ENCODE data around the gene TANC1.
A peak's percentile ranks its signal among the peaks of the same experiment; 100 is the strongest.

Gene TANC1

DNA sequence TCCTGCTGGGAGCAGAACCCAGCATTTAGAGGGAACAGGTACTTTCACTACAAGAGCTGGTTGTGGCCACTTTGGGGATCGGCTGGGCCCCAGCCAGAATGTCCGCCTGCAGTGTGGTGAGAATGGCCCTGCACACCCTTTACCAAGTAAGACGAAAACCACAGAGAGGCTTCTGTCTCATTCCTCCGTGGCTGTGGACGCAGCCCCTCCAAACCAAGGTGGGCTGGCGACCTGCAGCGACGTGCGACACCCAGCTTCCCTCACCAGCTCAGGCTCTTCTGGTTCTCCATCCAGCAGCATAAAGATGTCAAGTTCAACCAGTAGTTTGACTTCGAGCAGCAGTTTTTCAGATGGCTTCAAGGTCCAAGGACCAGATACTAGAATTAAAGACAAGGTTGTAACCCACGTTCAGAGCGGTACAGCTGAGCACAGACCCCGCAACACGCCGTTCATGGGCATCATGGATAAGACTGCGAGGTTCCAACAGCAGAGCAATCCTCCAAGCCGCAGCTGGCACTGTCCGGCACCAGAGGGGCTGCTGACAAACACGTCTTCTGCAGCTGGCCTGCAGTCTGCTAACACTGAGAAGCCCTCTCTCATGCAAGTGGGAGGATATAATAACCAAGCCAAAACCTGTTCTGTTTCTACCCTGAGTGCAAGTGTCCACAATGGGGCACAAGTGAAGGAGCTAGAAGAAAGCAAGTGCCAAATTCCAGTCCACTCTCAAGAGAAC lies 261.9 kb downstream of the TANC1 start:
- no peak for DNase-seq

GRCh38 chr2:159232456-159233170 lies 264.2 kb downstream of the TANC1 start:
- no peak for DNase-seq

DNA sequence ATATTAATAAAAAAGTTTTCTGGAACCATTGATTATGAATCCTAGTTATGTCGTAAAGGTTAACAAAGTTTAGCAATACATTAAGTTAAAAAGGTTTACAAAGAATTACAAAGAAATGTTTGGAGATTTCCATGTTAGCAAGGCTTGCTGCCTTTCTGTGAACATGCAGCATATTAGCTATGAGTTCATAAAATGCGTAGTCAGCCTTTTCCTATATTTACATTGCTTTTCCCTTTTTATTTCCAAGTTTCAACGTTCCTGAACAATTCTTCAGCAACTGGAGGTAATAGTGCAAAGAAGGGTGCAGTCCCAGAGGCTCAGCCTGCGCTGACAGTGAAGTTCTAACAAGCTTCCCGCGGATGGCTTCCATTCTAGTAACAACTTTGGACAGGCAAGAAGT lies 266.4 kb downstream of the TANC1 start:
- DNase-seq = no peak

- no peak for DNase-seq
These were observed 275.1 kb downstream of the TANC1 start for GRCh38 chr2:159243529-159243928.

GRCh38 chr2:159246325-159246988 lies 278.0 kb downstream of the TANC1 start:
- no peak for DNase-seq

- DNase-seq = peak; percentile 43 to 77
These were observed 281.7 kb downstream of the TANC1 start for GRCh38 chr2:159249990-159250715.

DNA sequence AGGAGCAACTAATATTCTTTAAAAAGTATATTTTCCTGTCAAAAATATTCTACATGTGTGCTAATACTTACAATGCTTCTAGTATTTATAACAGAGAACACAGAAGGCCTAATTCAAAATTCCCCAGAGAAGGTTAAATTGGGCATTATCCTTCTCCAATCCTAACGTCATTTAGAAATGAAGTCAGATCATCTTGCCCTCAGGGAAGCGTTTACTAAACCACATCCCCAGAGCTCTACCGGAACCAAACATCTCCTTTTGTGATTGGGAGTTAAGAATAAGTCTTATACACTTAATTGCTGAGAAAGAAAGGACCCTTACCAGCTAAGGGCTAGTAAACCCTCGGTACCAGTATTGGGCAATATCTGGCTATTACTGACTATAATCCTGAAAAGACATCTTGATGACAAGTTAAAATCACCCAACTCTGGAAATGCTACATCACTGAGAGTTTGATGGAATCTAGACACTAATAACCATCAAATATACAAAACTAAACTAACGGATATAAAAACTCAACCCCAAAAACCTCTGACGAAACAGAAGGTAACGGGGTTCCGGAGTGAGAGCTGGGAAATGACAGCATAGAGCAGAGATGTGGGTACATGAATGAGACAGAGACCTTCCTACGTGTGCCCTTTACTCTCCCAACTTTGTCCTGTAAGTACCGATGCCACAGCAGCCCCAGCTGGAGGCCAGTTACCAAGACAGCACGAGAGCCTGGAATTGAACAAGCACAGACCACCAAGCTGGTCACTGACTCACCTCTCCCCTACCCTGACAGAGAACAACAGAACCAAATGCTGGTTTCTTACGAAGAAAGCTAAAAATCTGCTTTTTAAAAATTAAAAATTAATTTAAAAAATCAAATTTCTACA lies 283.1 kb downstream of the TANC1 start:
- no peak for DNase-seq

DNA sequence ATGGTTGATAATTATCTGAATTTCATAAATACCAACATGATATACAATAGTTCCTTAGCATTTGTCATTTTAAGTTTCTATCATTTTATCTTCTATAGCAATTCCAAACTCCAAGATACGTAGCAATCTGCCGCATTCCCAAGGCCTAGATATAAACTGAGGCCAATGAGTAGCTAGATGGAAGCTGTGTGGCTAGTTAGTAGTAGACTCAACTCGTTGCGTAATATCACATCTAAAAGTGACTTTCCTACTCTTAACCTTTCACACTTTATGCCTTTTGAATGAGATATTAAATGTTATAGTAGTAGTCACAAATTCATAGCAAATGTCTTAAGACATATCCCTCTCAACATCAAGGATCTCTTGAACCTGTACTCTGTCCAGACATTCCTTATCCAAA lies 284.5 kb downstream of the TANC1 start:
- DNase-seq = no peak

- DNase-seq = no peak
These were observed 287.7 kb downstream of the TANC1 start for GRCh38 chr2:159256159-159256558.

- no peak for DNase-seq
These were observed 293.8 kb downstream of the TANC1 start for GRCh38 chr2:159262226-159262625.

GRCh38 chr2:159262904-159263303 lies 294.5 kb downstream of the TANC1 start:
- no peak for DNase-seq

GRCh38 chr2:159265171-159265576 lies 296.7 kb downstream of the TANC1 start:
- DNase-seq = no peak

DNA sequence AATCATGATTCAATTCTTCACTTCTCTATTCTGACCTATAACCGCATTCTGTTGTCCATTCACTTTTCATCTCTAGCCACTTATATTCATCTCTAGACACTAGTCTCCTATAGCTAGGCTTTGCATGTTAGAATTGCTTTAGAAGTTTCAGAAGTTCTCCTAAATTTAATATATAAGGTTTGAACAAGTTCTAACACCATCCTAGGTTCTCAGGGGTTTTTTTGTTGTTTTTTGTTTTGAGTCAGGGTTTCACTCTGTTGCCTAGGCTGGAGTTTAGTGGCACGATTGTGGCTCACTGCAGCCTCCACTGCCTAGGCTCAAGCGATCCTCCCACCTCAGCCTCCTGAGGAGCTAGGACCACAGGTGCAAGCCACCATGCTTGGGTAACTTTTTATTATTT lies 298.1 kb downstream of the TANC1 start:
- no peak for DNase-seq

DNA sequence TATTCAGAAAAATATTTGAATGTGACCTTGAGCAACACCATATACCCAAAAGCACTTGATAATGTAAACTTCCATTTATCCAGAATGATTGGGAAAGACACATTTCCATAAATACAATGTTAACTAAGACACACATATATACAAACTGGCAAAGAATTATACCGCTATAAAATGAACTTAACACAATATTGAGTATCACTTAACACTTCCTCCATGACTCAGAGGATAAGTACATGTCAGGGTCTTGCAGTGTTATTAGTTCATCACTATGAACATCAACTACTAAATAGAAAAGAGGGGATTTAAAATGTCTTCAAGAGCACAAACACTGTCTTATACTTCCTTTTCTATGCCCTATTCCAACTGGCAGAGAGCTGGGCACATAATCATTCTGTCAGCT lies 299.5 kb downstream of the TANC1 start:
- DNase-seq = no peak

- no peak for DNase-seq
These were observed 302.4 kb downstream of the TANC1 start for GRCh38 chr2:159270744-159271379.

- no peak for DNase-seq
These were observed 303.7 kb downstream of the TANC1 start for GRCh38 chr2:159272156-159272555.

GRCh38 chr2:159275111-159275510 lies 306.7 kb downstream of the TANC1 start:
- DNase-seq = no peak

DNA sequence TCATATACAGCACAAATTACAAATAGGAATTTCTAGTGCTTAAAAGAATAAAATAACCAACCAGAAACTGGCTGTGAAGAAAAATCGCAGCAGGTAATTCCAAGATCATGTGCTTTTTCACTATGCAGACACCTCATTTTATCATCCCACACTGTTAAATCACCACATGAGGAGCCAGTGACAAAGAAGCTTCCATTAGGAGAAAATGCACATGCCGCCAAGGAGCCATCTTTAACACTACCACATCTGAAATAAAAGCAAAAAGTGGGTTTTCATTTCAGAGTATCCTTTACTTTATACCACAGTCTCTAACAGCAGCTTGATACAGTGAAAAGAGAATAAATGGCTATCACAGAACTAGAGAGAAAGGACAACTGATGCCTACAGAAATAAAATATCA lies 311.3 kb downstream of the TANC1 start:
- no peak for DNase-seq

GRCh38 chr2:159281002-159281401 lies 312.6 kb downstream of the TANC1 start:
- DNase-seq = no peak

Measured in hippocampal formation (tissue), 2 donors.